ENCODE data around the gene POLR2H.

GRCh38 chr3:184384856-184385422 lies 23.4 kb downstream of the POLR2H start:
- no peak for TF ChIP-seq CTCF (optimal IDR thresholded peaks at IDR 0.05 in 1 of 3, IDR thresholded peaks at IDR 0.05 in 1 of 3, conservative IDR thresholded peaks at IDR 0.05 in 1 of 3; ENCODE audit: extremely low read depth in 1 of 3, insufficient read depth in 2 of 3, low read length in 3 of 3)
- no peak for TF ChIP-seq EZH2 (IDR thresholded peaks at IDR 0.05; ENCODE audit: low read length)
